NCI-H1105 (cell line): ENCODE results near the gene PTK7.
"Not testable (repeated sequence)": the region's sequence is repeated elsewhere in the genome, so short reads cannot be mapped to it uniquely, and the experiment has no call there.

Experiments used
- DNase-seq: peaks from one replicate; lab custom pipeline; 2025; lab: John Stamatoyannopoulos, UW

PTK7 gene

GRCh38 chr6:43119482-43119881 is 43.4 kb downstream of the PTK7 start:
- no peak for DNase-seq

- DNase-seq: no peak
These were observed 44.1 kb downstream of the PTK7 start for GRCh38 chr6:43120101-43120763.

GRCh38 chr6:43120944-43121913 is 45.1 kb downstream of the PTK7 start:
- no peak for DNase-seq

- no peak for DNase-seq
These were observed 46.0 kb downstream of the PTK7 start for GRCh38 chr6:43122146-43122545.

- DNase-seq: no peak
These were observed 47.6 kb downstream of the PTK7 start for GRCh38 chr6:43123461-43124314.

GRCh38 chr6:43124481-43124880 is 48.4 kb downstream of the PTK7 start:
- DNase-seq: no peak

GRCh38 chr6:43125119-43125518 is 49.0 kb downstream of the PTK7 start:
- no peak for DNase-seq

GRCh38 chr6:43125555-43125954 is 49.4 kb downstream of the PTK7 start:
- no peak for DNase-seq

- DNase-seq: no peak
These were observed 51.1 kb downstream of the PTK7 start for GRCh38 chr6:43127180-43127579.

- no peak for DNase-seq
These were observed 51.8 kb downstream of the PTK7 start for GRCh38 chr6:43127877-43128276.

GRCh38 chr6:43128926-43129325 is 52.8 kb downstream of the PTK7 start:
- DNase-seq: no peak

- no peak for DNase-seq
These were observed 53.5 kb downstream of the PTK7 start for GRCh38 chr6:43129434-43130194.

- DNase-seq: no peak
These were observed 54.3 kb downstream of the PTK7 start for GRCh38 chr6:43130429-43130828.

GRCh38 chr6:43131379-43131778 is 55.3 kb downstream of the PTK7 start:
- not testable (repeated sequence) for DNase-seq

- no peak for DNase-seq
These were observed 62.2 kb downstream of the PTK7 start for GRCh38 chr6:43138267-43138666.

- DNase-seq: not testable (repeated sequence)
These were observed 63.9 kb downstream of the PTK7 start for GRCh38 chr6:43139973-43140372.

- no peak for DNase-seq
These were observed 65.5 kb downstream of the PTK7 start for GRCh38 chr6:43141644-43142043.

- DNase-seq: no peak
These were observed 66.0 kb downstream of the PTK7 start for GRCh38 chr6:43142101-43142500.

GRCh38 chr6:43143235-43144128 is 67.4 kb downstream of the PTK7 start:
- peak; percentile 63 for DNase-seq

GRCh38 chr6:43144879-43145278 is 68.8 kb downstream of the PTK7 start:
- DNase-seq: no peak
